Measurements from ENCODE around the gene RYR1.
A peak's percentile ranks its signal among the peaks of the same experiment; 100 is the strongest.
"Not testable (repeated sequence)": the region's sequence is repeated elsewhere in the genome, so short reads cannot be mapped to it uniquely, and the experiment has no call there.

The RYR1 gene

GRCh38 chr19:38554676-38555141 is 121.2 kb downstream of the RYR1 start:
- no peaks in the 10 kb centered on the region for H3K9me3 Mint-ChIP-seq
- H3K4me1 Mint-ChIP-seq (ENCODE audit: low read depth), result peaks cover 40% of the 10 kb centered on the region
- no peaks in the 10 kb centered on the region for H3K27me3 Mint-ChIP-seq (ENCODE audit: low read depth)
- H3K27ac Mint-ChIP-seq, result peak overlapping the region; percentile 26
- peak overlapping the region; percentile 15 for H3K4me3 Mint-ChIP-seq
- H3K36me3 Mint-ChIP-seq (ENCODE audit: low read depth), result peaks cover 10% of the 10 kb centered on the region
- DNase-seq (ENCODE audit: low spot score), result no peak

DNA sequence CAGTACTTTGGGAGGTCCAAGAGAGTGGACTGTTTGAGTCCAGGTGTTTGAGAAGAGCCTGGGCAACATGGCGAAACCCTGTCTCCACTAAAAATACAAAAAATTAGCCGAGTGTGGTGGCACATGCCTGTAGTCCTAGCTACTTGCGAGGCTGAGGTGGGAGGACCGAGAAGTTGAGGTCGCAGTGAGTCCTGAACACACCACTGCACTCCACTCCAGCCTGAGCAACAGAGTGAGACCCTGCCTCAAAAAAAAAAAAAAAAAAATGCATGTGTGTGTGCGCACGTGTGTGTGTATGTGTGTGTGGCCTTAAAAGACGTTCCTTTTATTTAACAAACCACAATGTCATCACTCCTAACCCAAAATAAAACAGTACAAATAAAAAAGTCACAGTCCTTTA is 121.7 kb downstream of the RYR1 start:
- H3K27ac Mint-ChIP-seq, result no peak overlapping the region
- peak overlapping the region; percentile 15 for H3K4me3 Mint-ChIP-seq
- H3K9me3 Mint-ChIP-seq, result no peaks in the 10 kb centered on the region
- H3K36me3 Mint-ChIP-seq (ENCODE audit: low read depth), result peaks cover 10% of the 10 kb centered on the region
- H3K27me3 Mint-ChIP-seq (ENCODE audit: low read depth), result no peaks in the 10 kb centered on the region
- H3K4me1 Mint-ChIP-seq (ENCODE audit: low read depth), result peaks cover 45% of the 10 kb centered on the region
- no peak for DNase-seq (ENCODE audit: low spot score)

DNA sequence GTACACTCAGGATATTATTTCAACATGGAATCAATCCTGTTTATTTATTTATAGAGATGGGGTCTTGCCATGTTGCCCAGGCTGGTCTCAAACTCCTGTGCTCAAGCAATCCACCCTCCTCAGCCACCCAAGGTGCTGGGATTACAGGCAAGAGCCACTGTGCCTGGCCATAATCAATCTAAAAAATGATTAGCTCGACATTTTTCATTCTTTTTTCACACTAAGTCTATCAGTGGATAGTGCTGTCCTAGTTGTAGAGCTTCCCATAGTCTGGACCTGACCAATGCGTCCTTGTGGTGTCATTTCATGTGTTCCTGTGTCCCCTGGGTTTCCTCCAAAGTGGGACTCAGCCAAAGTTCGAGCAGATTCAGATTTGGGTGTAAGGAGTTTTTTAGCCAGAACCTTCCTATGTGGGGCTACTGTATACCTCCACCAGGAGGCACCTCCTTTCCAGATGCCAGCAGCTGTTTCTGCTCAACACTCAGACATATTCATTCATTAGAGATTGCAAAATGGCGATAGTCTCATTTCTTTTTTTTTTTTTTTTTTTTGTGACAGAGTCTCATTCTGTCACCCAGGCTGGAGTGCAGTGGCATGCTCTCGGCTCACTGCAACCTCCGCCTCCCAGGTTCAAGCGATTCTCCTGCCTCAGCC is 123.2 kb downstream of the RYR1 start:
- peaks cover 10% of the 10 kb centered on the region for H3K36me3 Mint-ChIP-seq (ENCODE audit: low read depth)
- peaks cover 41% of the 10 kb centered on the region for H3K4me1 Mint-ChIP-seq (ENCODE audit: low read depth)
- H3K27ac Mint-ChIP-seq, result peak overlapping the region; percentile 55
- no peaks in the 10 kb centered on the region for H3K9me3 Mint-ChIP-seq
- no peak overlapping the region for H3K4me3 Mint-ChIP-seq
- DNase-seq (ENCODE audit: low spot score), result no peak
- no peaks in the 10 kb centered on the region for H3K27me3 Mint-ChIP-seq (ENCODE audit: low read depth)

DNA sequence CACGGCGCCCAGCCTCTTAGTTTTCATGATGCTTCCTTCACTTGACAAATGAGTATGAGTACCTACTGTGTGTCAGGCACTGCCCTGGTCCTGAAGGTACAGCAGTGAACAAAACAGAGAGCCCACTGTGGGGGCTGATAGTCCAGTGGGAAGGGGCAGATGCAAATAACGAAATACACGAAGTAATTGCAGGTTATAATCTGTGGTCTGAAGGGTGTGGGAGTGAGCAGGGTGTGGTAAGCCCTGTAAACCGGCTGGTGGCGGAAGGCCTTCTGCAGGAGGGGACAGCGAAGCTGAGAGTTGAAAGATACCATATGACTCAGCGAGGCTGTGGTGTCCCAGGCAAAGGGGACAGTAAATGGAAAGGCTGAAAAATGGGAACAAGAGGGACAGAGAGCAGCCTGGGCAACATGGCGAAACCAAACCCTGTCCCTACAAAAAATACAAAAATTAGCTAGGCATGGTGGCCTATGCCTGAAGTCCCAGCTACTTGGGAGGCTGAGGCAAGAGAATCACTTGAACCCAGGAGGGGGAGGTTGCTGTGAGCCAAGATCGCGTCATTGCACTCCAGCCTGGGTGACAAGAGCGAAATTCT is 123.8 kb downstream of the RYR1 start:
- DNase-seq (ENCODE audit: low spot score), result peak; percentile 61
- H3K9me3 Mint-ChIP-seq, result no peaks in the 10 kb centered on the region
- H3K36me3 Mint-ChIP-seq (ENCODE audit: low read depth), result peaks cover 10% of the 10 kb centered on the region
- H3K27ac Mint-ChIP-seq, result peak overlapping the region; percentile 81
- H3K27me3 Mint-ChIP-seq (ENCODE audit: low read depth), result no peaks in the 10 kb centered on the region
- peaks cover 46% of the 10 kb centered on the region for H3K4me1 Mint-ChIP-seq (ENCODE audit: low read depth)
- peak overlapping the region; percentile 48 for H3K4me3 Mint-ChIP-seq

- not testable (repeated sequence) for DNase-seq (ENCODE audit: low spot score); H3K36me3 Mint-ChIP-seq (ENCODE audit: low read depth); H3K27me3 Mint-ChIP-seq (ENCODE audit: low read depth); H3K9me3 Mint-ChIP-seq; H3K4me3 Mint-ChIP-seq; H3K27ac Mint-ChIP-seq
- peaks cover 50% of the 10 kb centered on the region for H3K4me1 Mint-ChIP-seq (ENCODE audit: low read depth)
Measured at GRCh38 chr19:38558933-38559332, 125.4 kb downstream of the RYR1 start.

- no peaks in the 10 kb centered on the region for H3K27me3 Mint-ChIP-seq (ENCODE audit: low read depth)
- H3K9me3 Mint-ChIP-seq, result no peaks in the 10 kb centered on the region
- peaks cover 7% of the 10 kb centered on the region for H3K36me3 Mint-ChIP-seq (ENCODE audit: low read depth)
- peak overlapping the region; percentile 54 for H3K4me3 Mint-ChIP-seq
- peak; percentile 56 for DNase-seq (ENCODE audit: low spot score)
- peak overlapping the region; percentile 86 for H3K27ac Mint-ChIP-seq
- H3K4me1 Mint-ChIP-seq (ENCODE audit: low read depth), result peaks cover 49% of the 10 kb centered on the region
Measured at GRCh38 chr19:38559428-38560401, 126.2 kb downstream of the RYR1 start.

- Mint-ChIP-seq H3K27me3 (ENCODE audit: low read depth) (peaks cover 8% of the 10 kb centered on the region), H3K36me3 (ENCODE audit: low read depth) (peaks cover 3% of the 10 kb centered on the region), H3K27ac (peak overlapping the region; percentile 24), H3K9me3 (no peaks in the 10 kb centered on the region), H3K4me3 (no peak overlapping the region), H3K4me1 (ENCODE audit: low read depth) (peaks cover 43% of the 10 kb centered on the region)
- no peak for DNase-seq (ENCODE audit: low spot score)
Measured at GRCh38 chr19:38561053-38561606, 127.6 kb downstream of the RYR1 start.

GRCh38 chr19:38561658-38562057 is 128.2 kb downstream of the RYR1 start:
- peaks cover 42% of the 10 kb centered on the region for H3K4me1 Mint-ChIP-seq (ENCODE audit: low read depth)
- H3K27me3 Mint-ChIP-seq (ENCODE audit: low read depth), result peaks cover 8% of the 10 kb centered on the region
- H3K9me3 Mint-ChIP-seq, result no peaks in the 10 kb centered on the region
- peaks cover 3% of the 10 kb centered on the region for H3K36me3 Mint-ChIP-seq (ENCODE audit: low read depth)
- no peak for DNase-seq (ENCODE audit: low spot score)
- H3K4me3 Mint-ChIP-seq, result peak overlapping the region; percentile 27
- peak overlapping the region; percentile 24 for H3K27ac Mint-ChIP-seq

- Mint-ChIP-seq H3K27ac (peak overlapping the region; percentile 29), H3K36me3 (ENCODE audit: low read depth) (peaks cover 3% of the 10 kb centered on the region), H3K4me3 (peak overlapping the region; percentile 27), H3K9me3 (no peaks in the 10 kb centered on the region), H3K27me3 (ENCODE audit: low read depth) (peaks cover 8% of the 10 kb centered on the region), H3K4me1 (ENCODE audit: low read depth) (peaks cover 39% of the 10 kb centered on the region)
- DNase-seq (ENCODE audit: low spot score), result no peak
Measured at GRCh38 chr19:38562096-38562495, 128.6 kb downstream of the RYR1 start.

DNA sequence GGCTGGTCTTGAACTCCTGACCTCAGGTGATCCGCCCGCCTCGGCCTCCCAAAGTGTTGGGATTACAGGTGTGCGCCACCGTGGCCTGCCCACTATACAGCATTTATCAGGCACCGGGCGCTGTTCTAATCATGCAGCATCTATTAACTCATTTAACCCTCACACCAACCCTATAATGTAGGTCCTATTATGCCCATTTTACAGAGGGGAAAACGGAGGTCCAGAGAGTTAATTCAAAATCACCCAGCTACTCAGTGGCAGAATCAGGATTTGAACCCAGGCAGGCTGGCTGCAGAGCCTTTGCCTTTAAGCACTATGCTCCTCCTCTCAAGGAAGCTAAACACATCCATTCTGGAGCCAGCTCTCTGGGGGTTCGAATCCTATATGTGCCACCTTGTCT is 130.0 kb downstream of the RYR1 start:
- Mint-ChIP-seq H3K4me1 (ENCODE audit: low read depth) (peaks cover 32% of the 10 kb centered on the region), H3K9me3 (no peaks in the 10 kb centered on the region), H3K27me3 (ENCODE audit: low read depth) (peaks cover 12% of the 10 kb centered on the region), H3K27ac (no peak overlapping the region), H3K4me3 (no peak overlapping the region), H3K36me3 (ENCODE audit: low read depth) (no peaks in the 10 kb centered on the region)
- no peak for DNase-seq (ENCODE audit: low spot score)

GRCh38 chr19:38564981-38565690 is 131.6 kb downstream of the RYR1 start:
- peak overlapping the region; percentile 56 for H3K4me3 Mint-ChIP-seq
- H3K4me1 Mint-ChIP-seq (ENCODE audit: low read depth), result peaks cover 20% of the 10 kb centered on the region
- no peaks in the 10 kb centered on the region for H3K36me3 Mint-ChIP-seq (ENCODE audit: low read depth)
- H3K9me3 Mint-ChIP-seq, result no peaks in the 10 kb centered on the region
- peaks cover 12% of the 10 kb centered on the region for H3K27me3 Mint-ChIP-seq (ENCODE audit: low read depth)
- peak; percentile 43 for DNase-seq (ENCODE audit: low spot score)
- H3K27ac Mint-ChIP-seq, result no peak overlapping the region

DNA sequence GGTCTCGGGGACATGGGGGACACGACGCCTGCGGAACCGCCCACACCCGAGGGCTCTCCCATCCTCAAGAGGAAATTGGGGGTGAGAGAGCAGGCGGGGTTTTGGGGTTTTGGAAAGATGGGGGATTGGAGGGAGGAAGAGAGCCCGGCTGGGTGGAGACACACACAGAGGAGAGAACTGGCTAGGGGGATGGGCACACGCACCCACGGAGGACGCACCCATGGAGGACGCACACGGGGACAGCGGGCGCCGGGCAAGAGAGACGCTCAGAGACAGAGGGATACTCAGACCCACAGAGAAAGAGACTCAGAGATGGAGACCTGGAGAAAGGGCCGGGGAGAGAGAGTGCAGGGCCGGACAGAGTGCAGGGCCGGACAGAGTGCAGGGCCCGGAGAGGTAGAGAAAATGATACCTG is 132.2 kb downstream of the RYR1 start:
- H3K27ac Mint-ChIP-seq, result peak overlapping the region; percentile 70
- no peaks in the 10 kb centered on the region for H3K9me3 Mint-ChIP-seq
- no peaks in the 10 kb centered on the region for H3K36me3 Mint-ChIP-seq (ENCODE audit: low read depth)
- H3K27me3 Mint-ChIP-seq (ENCODE audit: low read depth), result peaks cover 12% of the 10 kb centered on the region
- peak overlapping the region; percentile 75 for H3K4me3 Mint-ChIP-seq
- H3K4me1 Mint-ChIP-seq (ENCODE audit: low read depth), result peaks cover 19% of the 10 kb centered on the region
- no peak for DNase-seq (ENCODE audit: low spot score)

DNA sequence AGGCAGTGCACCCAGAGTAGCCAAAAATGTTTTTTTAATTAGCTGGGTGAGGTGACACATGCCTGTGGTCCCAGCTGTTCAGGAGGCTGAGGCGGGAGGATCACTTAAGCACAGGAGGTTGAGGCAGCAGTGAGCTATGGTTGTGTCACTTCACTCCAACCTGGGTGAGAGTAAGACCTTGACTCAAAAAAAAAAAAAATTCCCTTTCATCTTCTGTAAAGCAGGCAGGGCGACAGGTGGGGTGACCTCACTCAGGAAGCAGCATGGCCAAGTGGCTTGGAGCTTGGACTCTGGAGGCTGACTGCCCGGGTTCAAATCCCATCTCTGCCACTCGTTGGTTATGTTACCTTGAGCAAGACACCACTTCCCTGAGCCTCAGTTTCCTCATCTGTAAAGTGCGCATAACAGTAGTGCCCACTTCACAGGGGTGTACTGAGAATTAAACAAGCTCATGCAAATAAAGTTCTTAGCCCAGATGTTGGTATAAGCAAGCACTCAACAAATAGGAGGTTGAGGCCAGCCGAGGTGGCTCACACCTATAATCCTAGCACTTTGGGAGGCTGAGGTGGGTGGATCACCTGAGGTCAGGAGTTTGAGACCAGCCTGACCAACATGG is 136.0 kb downstream of the RYR1 start:
- H3K9me3 Mint-ChIP-seq, result no peaks in the 10 kb centered on the region
- H3K27ac Mint-ChIP-seq, result no peak overlapping the region
- no peak for DNase-seq (ENCODE audit: low spot score)
- H3K36me3 Mint-ChIP-seq (ENCODE audit: low read depth), result no peaks in the 10 kb centered on the region
- H3K4me1 Mint-ChIP-seq (ENCODE audit: low read depth), result peaks cover 3% of the 10 kb centered on the region
- no peak overlapping the region for H3K4me3 Mint-ChIP-seq
- H3K27me3 Mint-ChIP-seq (ENCODE audit: low read depth), result peaks cover 12% of the 10 kb centered on the region
